ENCODE results near the gene CACNA1S.

The CACNA1S gene

GRCh38 chr1:201112173-201112731 lies at the start of gene CACNA1S:
TSS of gene CACNA1S (minus strand) at chr1:201112426. CDS start at chr1:201112339, 87 bp downstream.
- peak; percentile 65 for DNase-seq

GRCh38 chr1:201157949-201158348 lies 45.7 kb upstream of the CACNA1S start:
- DNase-seq: no peak

- no peak for DNase-seq
Observed at GRCh38 chr1:201156819-201157218, 44.6 kb upstream of the CACNA1S start.

GRCh38 chr1:201156346-201156745 lies 44.1 kb upstream of the CACNA1S start:
- DNase-seq: no peak

GRCh38 chr1:201155354-201155753 lies 43.1 kb upstream of the CACNA1S start:
- DNase-seq: no peak

- DNase-seq: peak; percentile 99
Observed at GRCh38 chr1:201154389-201155165, 42.4 kb upstream of the CACNA1S start, which contains the start of gene TMEM9. TSS of gene TMEM9 (minus strand) at chr1:201154474. CDS start at chr1:201153923, 551 bp downstream.

GRCh38 chr1:201153474-201154388 lies 41.5 kb upstream of the CACNA1S start:
- no peak for DNase-seq

GRCh38 chr1:201149400-201149799 lies 37.2 kb upstream of the CACNA1S start:
- DNase-seq: no peak

- DNase-seq: no peak
Observed at GRCh38 chr1:201147396-201148015, 35.3 kb upstream of the CACNA1S start.

GRCh38 chr1:201146626-201147390 lies 34.6 kb upstream of the CACNA1S start:
- no peak for DNase-seq

GRCh38 chr1:201145816-201146215 lies 33.6 kb upstream of the CACNA1S start:
- no peak for DNase-seq

GRCh38 chr1:201145132-201145531 lies 32.9 kb upstream of the CACNA1S start:
- no peak for DNase-seq

GRCh38 chr1:201144701-201145100 lies 32.5 kb upstream of the CACNA1S start:
- DNase-seq: no peak

GRCh38 chr1:201143726-201144635 lies 31.8 kb upstream of the CACNA1S start:
- no peak for DNase-seq

- DNase-seq: no peak
Observed at GRCh38 chr1:201142849-201143725, 30.9 kb upstream of the CACNA1S start.

- DNase-seq: peak; percentile 62
Observed at GRCh38 chr1:201142011-201142848, 30.0 kb upstream of the CACNA1S start.

GRCh38 chr1:201141418-201141817 lies 29.2 kb upstream of the CACNA1S start:
- no peak for DNase-seq

- DNase-seq: no peak
Observed at GRCh38 chr1:201140941-201141260, 28.7 kb upstream of the CACNA1S start.

Data from right hindlimb (tissue), 1 donor.